HepG2 (cell line): ENCODE results near the gene UBE2QL1. TPM values are rescaled to one million over a fixed set of nuclear protein-coding genes. Genes with fewer than 3 reads are reported as not detected.

Experiments
- ATAC-seq: fragments of 200-7000 bp; cut with Tn5 transposase; 3 replicates; pipeline ENCODE4 v1.9.1; 2020; ENCODE audit warnings: mild to moderate bottlenecking, moderate library complexity
- BruUV-seq: library from RNA; stranded (reverse); fragments of 400-500 nt; replicated peaks from 2 replicates; lab custom pipeline; 2021; lab: Mats Ljungman, UMichigan
- CTCF ChIA-PET: fragments of 300-600 bp; formaldehyde crosslinking; extraction: SDS; loops from one replicate; lab custom pipeline; 2021; ENCODE audit warnings: low total read pairs, inconsistent platforms, low intra/inter-chr PET ratio; lab: Yijun Ruan, JAX
- POLR2A ChIA-PET: fragments of 350-600 bp; sonication (Branson Sonifier 250); formaldehyde crosslinking; loops from one replicate; lab custom pipeline; 2020; ENCODE audit warnings: antibody characterized with exemption, inconsistent platforms; lab: Yijun Ruan, JAX
- DNase-seq: peaks from one replicate; pipeline ENCODE4 v3.0.0-alpha.2; 2015; ENCODE audit warnings: low spot score
- FAIRE-seq: peaks from 3 replicates; lab custom pipeline; 2011; peaks lifted over from hg19 to GRCh38; lab: Jason Lieb, UNC
- H2AFZ ChIP-seq: one replicate; pipeline ENCODE4 v1.6.1; 2011; ENCODE audit warnings: low read length, inconsistent platforms
- H3K27ac ChIP-seq: fragments of 300-600 bp; 3 replicates; pipeline ENCODE4 v1.8.0; 2011; ENCODE audit warnings: mixed run types, mild to moderate bottlenecking, mixed read lengths, low read length, inconsistent platforms; ENCODE audit not compliant: insufficient read depth; ENCODE audit errors: extremely low read length
- H3K27me3 ChIP-seq, 2 experiments: fragments of 200-600 bp in 1 of 2; 2 replicates in 1 of 2; 3 replicates in 1 of 2; pipeline versions ENCODE4 v1.6.0 to v1.8.0; 2011; ENCODE audit warnings: low read length in 2 of 2, mild to moderate bottlenecking in 2 of 2, moderate library complexity in 2 of 2, inconsistent platforms in 1 of 2; ENCODE audit not compliant: insufficient read depth in 2 of 2, control insufficient read depth in 1 of 2
- H3K36me3 ChIP-seq, 2 experiments: fragments of 200-600 bp in 1 of 2; replicated peaks in 1 of 2; 2 replicates in 1 of 2; 3 replicates in 1 of 2; pipeline versions ENCODE4 v1.5.1 to v1.8.0; 2011; ENCODE audit warnings: low read length in 2 of 2, inconsistent platforms in 1 of 2; ENCODE audit not compliant: insufficient read depth in 2 of 2, control insufficient read depth in 1 of 2
- H3K4me1 ChIP-seq: 2 replicates; pipeline ENCODE4 v1.5.1; 2012; ENCODE audit warnings: low read length, inconsistent platforms; ENCODE audit not compliant: insufficient read depth
- H3K4me2 ChIP-seq: 2 replicates; pipeline ENCODE4 v1.6.0; 2011; ENCODE audit warnings: low read depth, low read length, inconsistent platforms
- H3K4me3 ChIP-seq, 3 experiments: fragments of 200-600 bp in 1 of 3; sonication (generic), shearing (Covaris generic) in 1 of 3; replicated peaks in 1 of 3; 2 replicates each; pipeline ENCODE4 v1.5.1; 2011 to 2016; ENCODE audit warnings: low read length in 3 of 3, inconsistent platforms in 2 of 3, low read depth in 2 of 3, mild to moderate bottlenecking in 2 of 3, control low read depth in 1 of 3, mixed read lengths in 1 of 3; ENCODE audit not compliant: insufficient read depth in 1 of 3
- H3K79me2 ChIP-seq: one replicate; pipeline ENCODE4 v1.6.1; 2011; ENCODE audit warnings: low read length, inconsistent platforms; ENCODE audit not compliant: insufficient read depth
- H3K9ac ChIP-seq: 2 replicates; pipeline ENCODE4 v1.6.0; 2011; ENCODE audit warnings: mild to moderate bottlenecking, low read depth, low read length, inconsistent platforms; ENCODE audit not compliant: insufficient read depth
- H3K9me3 ChIP-seq: 2 replicates; pipeline ENCODE4 v1.5.1; 2012; ENCODE audit warnings: mild to moderate bottlenecking, low read length
- H4K20me1 ChIP-seq: 2 replicates; pipeline ENCODE4 v1.6.0; 2011; ENCODE audit warnings: inconsistent platforms, mild to moderate bottlenecking, low read length, moderate library complexity; ENCODE audit not compliant: insufficient read depth
- AFF4 ChIP-seq: sonication (generic); formaldehyde crosslinking; IDR thresholded peaks from 2 replicates; pipeline ENCODE4 v1.4.0; 2020; ENCODE audit warnings: missing genetic modification reagents
- AGO1 ChIP-seq: fragments of 200-400 bp; formaldehyde crosslinking; IDR thresholded peaks from 2 replicates; pipeline ENCODE4 v1.6.1; 2017; ENCODE audit warnings: mild to moderate bottlenecking, low read depth, low read length, moderate library complexity; ENCODE audit not compliant: poor library complexity, severe bottlenecking
- BORCS8-MEF2B ChIP-seq: sonication (generic); formaldehyde crosslinking; IDR thresholded peaks from 2 replicates; pipeline ENCODE4 v1.8.0; 2022; ENCODE audit warnings: mild to moderate bottlenecking, missing genetic modification reagents
- CHD2 ChIP-seq: IDR thresholded peaks from 2 replicates; pipeline ENCODE4 v1.6.1; 2011; ENCODE audit warnings: low read depth, low read length, improper control_type of control experiment
- HOXA9 ChIP-seq: sonication (generic); formaldehyde crosslinking; IDR thresholded peaks from 2 replicates; pipeline ENCODE4 v1.8.1; 2022; ENCODE audit warnings: missing genetic modification reagents, mild to moderate bottlenecking, moderate library complexity, borderline replicate concordance
- NBN ChIP-seq: fragments of 450-650 bp; conservative IDR thresholded peaks from 2 replicates; pipeline ENCODE4 v1.6.1; 2017
- NFRKB ChIP-seq: fragments of 450-650 bp; IDR thresholded peaks from 2 replicates; pipeline ENCODE4 v1.6.1; 2017
- ONECUT2 ChIP-seq: sonication (generic); formaldehyde crosslinking; IDR thresholded peaks from 2 replicates; pipeline ENCODE4 v1.4.0; 2020; ENCODE audit warnings: missing genetic modification reagents
- POLR2AphosphoS2 ChIP-seq: IDR thresholded peaks from 2 replicates; pipeline ENCODE4 v1.6.1; 2011; ENCODE audit warnings: low read depth, low read length, improper control_type of control experiment
- TFE3 ChIP-seq: IDR thresholded peaks from 2 replicates; pipeline ENCODE4 v1.6.1; 2016
- ZNF768 ChIP-seq: sonication (generic); formaldehyde crosslinking; IDR thresholded peaks from 2 replicates; pipeline ENCODE4 v1.4.0; 2020; ENCODE audit warnings: missing genetic modification reagents
- WGBS: methylation state at CpG from one replicate; pipeline ENCODE4 v1.1.6; 2017; ENCODE audit warnings: low lambda C conversion rate; 5-methylcytosine and 5-hydroxymethylcytosine counted together
- in situ Hi-C: cut with HindIII; loops from 2 replicates; pipeline ENCODE4 v1.10.0; 2017; ENCODE audit warnings: low pct_unique_long_range_greater_than_20kb; ENCODE audit not compliant: extremely low pct_ligation_motif_present
- intact Hi-C: fragments of 100-400 bp; cut with micrococcal nuclease; formaldehyde crosslinking; loops from one replicate; pipeline ENCODE4 v1.10.0; 2022; ENCODE audit not compliant: unreplicated experiment
- polyA plus RNA-seq, 8 experiments: library from polyadenylated mRNA; depleted of rRNA in 3 of 8; stranded (reverse) in 7 of 8; unstranded in 1 of 8; fragments of >200 nt; fragmentation: Illumina TruSeq in 4 of 8; extraction: Trizol in 4 of 8; gene quantifications; 2 replicates each; pipeline versions ENCODE4 v1.2.1 to v1.2.3, GENCODE V29; 2011 to 2016; ENCODE audit warnings: low read depth in 4 of 8, missing spikeins in 1 of 8, mixed read lengths in 1 of 8; ENCODE audit not compliant: insufficient read depth in 1 of 8
- total RNA-seq, 5 experiments: library from RNA; depleted of rRNA; stranded (reverse); fragments of >200 nt; fragmentation: Illumina TruSeq; extraction: Trizol; gene quantifications; 2 replicates each; pipeline ENCODE4 v1.2.3, GENCODE V29; 2016; ENCODE audit warnings: low read depth in 1 of 5
- TF ChIP-seq, protein P1 (sequence below): sonication (generic); formaldehyde crosslinking; IDR thresholded peaks from 2 replicates; pipeline ENCODE4 v1.8.0; 2022; ENCODE audit warnings: mild to moderate bottlenecking, missing genetic modification reagents, moderate library complexity

The UBE2QL1 gene
- total and polyA plus RNA-seq, 2 of the 13 experiments (the other 11 are each of a cell fraction or from before 2014, with no cell fraction given), result not detected

GRCh38 chr5:6448141-6448491 is 543 bp upstream of the UBE2QL1 start:
- DNase-seq (no peak), FAIRE-seq (peak; percentile 63), ATAC-seq (no peak)
- WGBS, result 94% methylated on average over 3 of the region's 3 CpGs
- Histone ChIP-seq H3K9ac (no peak overlapping the region), H2AFZ (no peak overlapping the region), H3K4me1 (no peaks in the 10 kb centered on the region), H4K20me1 (peaks cover 3% of the 10 kb centered on the region; the same call in 1 of the 2 replicates), H3K79me2 (no peaks in the 10 kb centered on the region), H3K27ac (no peak overlapping the region), H3K27me3 (peaks cover 4 to 29% of the 10 kb centered on the region in 2 experiments), H3K4me3 (no peak overlapping the region), H3K36me3 (no peaks in the 10 kb centered on the region), H3K9me3 (no peaks in the 10 kb centered on the region), H3K4me2 (no peak overlapping the region)
- POLR2A ChIA-PET, result no interaction called here
- TF ChIP-seq, protein P1, sequence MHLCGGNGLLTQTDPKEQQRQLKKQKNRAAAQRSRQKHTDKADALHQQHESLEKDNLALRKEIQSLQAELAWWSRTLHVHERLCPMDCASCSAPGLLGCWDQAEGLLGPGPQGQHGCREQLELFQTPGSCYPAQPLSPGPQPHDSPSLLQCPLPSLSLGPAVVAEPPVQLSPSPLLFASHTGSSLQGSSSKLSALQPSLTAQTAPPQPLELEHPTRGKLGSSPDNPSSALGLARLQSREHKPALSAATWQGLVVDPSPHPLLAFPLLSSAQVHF (CRISPR knock-in tag), result no peak
- 0 out of 2 replicates have a peak, but pooled peaks have one; percentile 18 for TF ChIP-seq NBN
- intact Hi-C loops (no loop called here), in situ Hi-C loops (no loop called here)
- CTCF ChIA-PET, result no interaction called here
- BruUV-seq, result no TSS peak

- intact Hi-C loops, result no loop called here
- in situ Hi-C loops, result no loop called here
- Histone ChIP-seq H3K27me3 (peaks cover 4 to 39% of the 10 kb centered on the region in 2 experiments), H3K79me2 (no peaks in the 10 kb centered on the region), H3K9ac (no peak overlapping the region), H3K9me3 (no peaks in the 10 kb centered on the region), H3K4me1 (no peaks in the 10 kb centered on the region), H3K36me3 (no peaks in the 10 kb centered on the region), H3K27ac (no peak overlapping the region), H4K20me1 (peaks cover 3% of the 10 kb centered on the region; the same call in 1 of the 2 replicates), H3K4me3 (no peak overlapping the region), H3K4me2 (no peak overlapping the region), H2AFZ (no peak overlapping the region)
- BruUV-seq, result no TSS peak
- no peak for ATAC-seq
- no peak for FAIRE-seq
- ChIA-PET CTCF (no interaction called here), POLR2A (no interaction called here)
- WGBS, result 26% methylated on average over 15 of the region's 15 CpGs
- DNase-seq, result no peak
- TF ChIP-seq AGO1, result no peak
- TF ChIP-seq CHD2, result no peak
- TF ChIP-seq ZNF768, result no peak
- no peak for TF ChIP-seq NFRKB
- TF ChIP-seq TFE3 (CRISPR knock-in tag), result no peak
- TF ChIP-seq HOXA9 (CRISPR knock-in tag), result no peak
- TF ChIP-seq BORCS8-MEF2B, result no peak
- TF ChIP-seq ONECUT2, result no peak
- TF ChIP-seq AFF4 (CRISPR knock-in tag), result no peak
- no peak for TF ChIP-seq POLR2AphosphoS2
Observed at GRCh38 chr5:6449465-6450158, 953 bp downstream of the UBE2QL1 start.
